DMS79 treated with DMSO at 0.1 percent for 48 hours (cell line): ENCODE measurements around the gene HARS1.
"Not testable (repeated sequence)": the region's sequence is repeated elsewhere in the genome, so short reads cannot be mapped to it uniquely, and the experiment has no call there.

Source experiments
- DNase-seq: peaks from one replicate; lab custom pipeline; 2025; lab: John Stamatoyannopoulos, UW

Gene HARS1

GRCh38 chr5:140690941-140691924 is at the start of gene HARS1, which contains the start of gene HARS2:
Gene HARS1, minus strand, starts transcription at chr5:140691370. Its CDS starts 66 bp downstream, at chr5:140691304.
Gene HARS2, plus strand, starts transcription at chr5:140691455. Its CDS starts 194 bp downstream, at chr5:140691649.
- DNase-seq, result peak; percentile 64

GRCh38 chr5:140737486-140737885 is 46.3 kb upstream of the HARS1 start:
- DNase-seq, result no peak

- DNase-seq, result no peak
Measured at GRCh38 chr5:140734354-140734753, 43.2 kb upstream of the HARS1 start.

- no peak for DNase-seq
Measured at GRCh38 chr5:140733098-140733497, 41.9 kb upstream of the HARS1 start.

- DNase-seq, result peak; percentile 6
Measured at GRCh38 chr5:140725799-140726471, 34.8 kb upstream of the HARS1 start.

- not testable (repeated sequence) for DNase-seq
Measured at GRCh38 chr5:140721395-140721794, 30.2 kb upstream of the HARS1 start.

GRCh38 chr5:140720738-140721137 is 29.6 kb upstream of the HARS1 start:
- not testable (repeated sequence) for DNase-seq

- DNase-seq, result no peak
Measured at GRCh38 chr5:140718266-140718592, 27.1 kb upstream of the HARS1 start.

- DNase-seq, result not testable (repeated sequence)
Measured at GRCh38 chr5:140716238-140716637, 25.1 kb upstream of the HARS1 start.

GRCh38 chr5:140713562-140714094 is 22.5 kb upstream of the HARS1 start:
- DNase-seq, result no peak

- peak; percentile 17 for DNase-seq
Measured at GRCh38 chr5:140711794-140712193, 20.6 kb upstream of the HARS1 start.

- DNase-seq, result peak; percentile 65
Measured at GRCh38 chr5:140710899-140711552, 19.9 kb upstream of the HARS1 start.

GRCh38 chr5:140708787-140709186 is 17.6 kb upstream of the HARS1 start:
- not testable (repeated sequence) for DNase-seq

GRCh38 chr5:140707812-140708211 is 16.6 kb upstream of the HARS1 start:
- no peak for DNase-seq

- DNase-seq, result peak; percentile 80
Measured at GRCh38 chr5:140700177-140701144, 9.3 kb upstream of the HARS1 start, which contains the start of gene ZMAT2. Gene ZMAT2, plus strand, starts transcription at chr5:140700447. Its CDS starts 14 bp downstream, at chr5:140700461.

- DNase-seq, result no peak
Measured at GRCh38 chr5:140696891-140697492, 5.8 kb upstream of the HARS1 start.

GRCh38 chr5:140694276-140694675 is 3.1 kb upstream of the HARS1 start:
- no peak for DNase-seq

- no peak for DNase-seq
Measured at GRCh38 chr5:140690376-140690932, 716 bp downstream of the HARS1 start.

- DNase-seq, result no peak
Measured at GRCh38 chr5:140678993-140679392, 12.2 kb downstream of the HARS1 start.

- DNase-seq, result no peak
Measured at GRCh38 chr5:140677947-140678346, 13.2 kb downstream of the HARS1 start.
